ENCODE data around the gene PRDM10.
"Not testable (repeated sequence)": the region's sequence is repeated elsewhere in the genome, so short reads cannot be mapped to it uniquely, and the experiment has no call there.

The PRDM10 gene

GRCh38 chr11:129974672-129975071 is 28.0 kb downstream of the PRDM10 start:
- DNase-seq: no peak

- no peak for DNase-seq
These were observed 28.4 kb downstream of the PRDM10 start for GRCh38 chr11:129974237-129974636.

GRCh38 chr11:129973809-129974208 is 28.8 kb downstream of the PRDM10 start:
- no peak for DNase-seq

- DNase-seq: no peak
These were observed 29.6 kb downstream of the PRDM10 start for GRCh38 chr11:129973068-129973467.

- no peak for DNase-seq
These were observed 30.0 kb downstream of the PRDM10 start for GRCh38 chr11:129972611-129973010.

GRCh38 chr11:129971856-129972255 is 30.8 kb downstream of the PRDM10 start:
- not testable (repeated sequence) for DNase-seq

GRCh38 chr11:129969920-129970319 is 32.7 kb downstream of the PRDM10 start:
- no peak for DNase-seq

- no peak for DNase-seq
These were observed 33.8 kb downstream of the PRDM10 start for GRCh38 chr11:129968591-129969419.

- no peak for DNase-seq
These were observed 34.6 kb downstream of the PRDM10 start for GRCh38 chr11:129967996-129968395.

- DNase-seq: no peak
These were observed 37.4 kb downstream of the PRDM10 start for GRCh38 chr11:129965248-129965647.

GRCh38 chr11:129960216-129961214 is 42.1 kb downstream of the PRDM10 start:
- DNase-seq: peak; percentile 36

- no peak for DNase-seq
These were observed 42.9 kb downstream of the PRDM10 start for GRCh38 chr11:129959687-129960086.

GRCh38 chr11:129955282-129955681 is 47.4 kb downstream of the PRDM10 start:
- DNase-seq: no peak

GRCh38 chr11:129954703-129955102 is 47.9 kb downstream of the PRDM10 start:
- not testable (repeated sequence) for DNase-seq

GRCh38 chr11:129951866-129952262 is 50.8 kb downstream of the PRDM10 start:
- DNase-seq: no peak

- DNase-seq: no peak
These were observed 51.3 kb downstream of the PRDM10 start for GRCh38 chr11:129951201-129951865.

- DNase-seq: no peak
These were observed 52.2 kb downstream of the PRDM10 start for GRCh38 chr11:129950101-129951091.

GRCh38 chr11:129948926-129949466 is 53.6 kb downstream of the PRDM10 start:
- DNase-seq: no peak

GRCh38 chr11:129947474-129947873 is 55.2 kb downstream of the PRDM10 start:
- no peak for DNase-seq

GRCh38 chr11:129946965-129947364 is 55.7 kb downstream of the PRDM10 start:
- no peak for DNase-seq

GRCh38 chr11:129946256-129946655 is 56.4 kb downstream of the PRDM10 start:
- DNase-seq: no peak

Data from stimulated activated CD8-positive, alpha-beta memory T cell treated with anti-CD3 and anti-CD28 coated beads, Interleukin-4, amount 100 ng/mL, for 48 hours (primary cell).